ENCODE results near the gene HAPLN3.
"Not testable (repeated sequence)": the region's sequence is repeated elsewhere in the genome, so short reads cannot be mapped to it uniquely, and the experiment has no call there.

Gene HAPLN3

GRCh38 chr15:88894819-88895767 lies at the start of gene HAPLN3:
Gene HAPLN3 (minus strand): TSS chr15:88895544. CDS start chr15:88887298, 8,246 bp downstream.
- peak; percentile 82 for DNase-seq

- DNase-seq, result no peak
Measured at GRCh38 chr15:88940110-88940675, 44.8 kb upstream of the HAPLN3 start.

GRCh38 chr15:88939486-88939806 lies 44.1 kb upstream of the HAPLN3 start:
- no peak for DNase-seq

- DNase-seq, result no peak
Measured at GRCh38 chr15:88938802-88939485, 43.6 kb upstream of the HAPLN3 start.

- not testable (repeated sequence) for DNase-seq
Measured at GRCh38 chr15:88934449-88934848, 39.1 kb upstream of the HAPLN3 start.

- DNase-seq, result no peak
Measured at GRCh38 chr15:88932875-88933330, 37.6 kb upstream of the HAPLN3 start.

GRCh38 chr15:88932271-88932874 lies 37.0 kb upstream of the HAPLN3 start:
- DNase-seq, result no peak

- no peak for DNase-seq
Measured at GRCh38 chr15:88930579-88930978, 35.2 kb upstream of the HAPLN3 start.

GRCh38 chr15:88929358-88930098 lies 34.2 kb upstream of the HAPLN3 start:
- not testable (repeated sequence) for DNase-seq

GRCh38 chr15:88928192-88928591 lies 32.8 kb upstream of the HAPLN3 start:
- DNase-seq, result not testable (repeated sequence)

- not testable (repeated sequence) for DNase-seq
Measured at GRCh38 chr15:88925648-88926047, 30.3 kb upstream of the HAPLN3 start.

- not testable (repeated sequence) for DNase-seq
Measured at GRCh38 chr15:88920892-88921435, 25.6 kb upstream of the HAPLN3 start.

- no peak for DNase-seq
Measured at GRCh38 chr15:88920186-88920891, 25.0 kb upstream of the HAPLN3 start.

GRCh38 chr15:88918738-88919137 lies 23.4 kb upstream of the HAPLN3 start:
- no peak for DNase-seq

- DNase-seq, result no peak
Measured at GRCh38 chr15:88917760-88918159, 22.4 kb upstream of the HAPLN3 start.

- DNase-seq, result no peak
Measured at GRCh38 chr15:88915354-88915753, 20.0 kb upstream of the HAPLN3 start.

- no peak for DNase-seq
Measured at GRCh38 chr15:88913850-88914169, 18.5 kb upstream of the HAPLN3 start.

- peak; percentile 87 for DNase-seq
Measured at GRCh38 chr15:88913017-88913849, 17.9 kb upstream of the HAPLN3 start, which contains the start of gene MFGE8. Gene MFGE8 (minus strand): TSS chr15:88913379. CDS start chr15:88913319, 60 bp downstream.

- DNase-seq, result no peak
Measured at GRCh38 chr15:88912500-88912921, 17.2 kb upstream of the HAPLN3 start.

GRCh38 chr15:88911766-88912118 lies 16.4 kb upstream of the HAPLN3 start:
- DNase-seq, result no peak
